T-helper 9 cell (primary cell): ENCODE data around the gene TSPO.

Source experiments
- DNase-seq: peaks from one replicate; pipeline ENCODE4 v3.0.0-alpha.2; 2020

Gene TSPO

GRCh38 chr22:43159484-43160178 is 8.3 kb downstream of the TSPO start:
- no peak for DNase-seq

GRCh38 chr22:43160497-43161126 is 9.3 kb downstream of the TSPO start:
- no peak for DNase-seq

GRCh38 chr22:43162412-43163150 is 11.2 kb downstream of the TSPO start:
- DNase-seq: no peak

GRCh38 chr22:43163241-43163795 is 12.0 kb downstream of the TSPO start:
- DNase-seq: no peak

DNA sequence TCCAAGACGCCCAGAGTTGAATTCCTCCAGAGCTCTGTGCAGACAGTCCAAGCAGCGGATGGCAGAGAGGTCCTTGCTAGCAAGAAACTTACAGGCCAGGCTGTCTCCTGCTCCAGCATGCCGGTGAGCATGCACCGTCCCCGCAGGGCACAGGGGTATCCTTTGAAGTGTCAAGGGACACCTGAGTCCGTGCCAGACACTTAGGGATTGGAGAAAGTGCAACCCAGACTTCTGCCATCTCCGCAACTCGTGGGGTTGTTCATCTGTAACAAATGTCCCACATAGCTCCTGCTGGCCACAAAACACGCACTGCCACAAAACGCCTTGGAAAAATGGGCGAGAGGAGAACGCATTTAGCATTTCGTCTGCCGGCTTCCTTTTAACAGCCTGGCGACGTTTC is 13.3 kb downstream of the TSPO start:
- DNase-seq: no peak

- DNase-seq: no peak
Observed at GRCh38 chr22:43166132-43166930, 15.0 kb downstream of the TSPO start.

DNA sequence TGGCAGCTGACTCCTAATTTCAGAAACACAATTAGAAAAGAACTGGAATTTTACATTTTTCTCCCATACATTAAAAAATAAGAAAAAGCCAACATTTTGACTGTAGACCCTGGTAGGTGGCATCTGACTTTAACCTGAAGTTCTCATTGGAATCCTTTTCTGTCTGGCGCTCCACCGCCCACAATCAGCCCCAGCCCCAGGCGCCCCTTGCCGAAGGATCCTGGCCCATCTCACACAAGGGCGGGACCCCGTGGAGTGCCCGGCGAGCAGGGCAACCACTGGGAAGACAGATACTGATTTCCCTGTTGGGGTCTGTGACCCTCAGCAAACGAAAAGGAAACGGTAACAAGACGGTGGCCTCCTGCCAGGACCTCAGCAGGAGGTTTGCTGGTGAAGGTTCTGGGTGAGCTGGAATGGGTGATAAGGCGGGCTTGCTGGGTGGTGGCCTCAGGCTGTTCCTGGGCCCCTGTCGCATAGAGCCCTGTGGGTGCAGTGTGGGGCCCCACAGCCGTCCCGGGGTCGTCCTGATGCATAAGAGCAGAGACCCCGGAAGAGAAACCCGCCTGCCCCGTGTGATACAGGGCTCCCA is 15.7 kb downstream of the TSPO start:
- DNase-seq: no peak

DNA sequence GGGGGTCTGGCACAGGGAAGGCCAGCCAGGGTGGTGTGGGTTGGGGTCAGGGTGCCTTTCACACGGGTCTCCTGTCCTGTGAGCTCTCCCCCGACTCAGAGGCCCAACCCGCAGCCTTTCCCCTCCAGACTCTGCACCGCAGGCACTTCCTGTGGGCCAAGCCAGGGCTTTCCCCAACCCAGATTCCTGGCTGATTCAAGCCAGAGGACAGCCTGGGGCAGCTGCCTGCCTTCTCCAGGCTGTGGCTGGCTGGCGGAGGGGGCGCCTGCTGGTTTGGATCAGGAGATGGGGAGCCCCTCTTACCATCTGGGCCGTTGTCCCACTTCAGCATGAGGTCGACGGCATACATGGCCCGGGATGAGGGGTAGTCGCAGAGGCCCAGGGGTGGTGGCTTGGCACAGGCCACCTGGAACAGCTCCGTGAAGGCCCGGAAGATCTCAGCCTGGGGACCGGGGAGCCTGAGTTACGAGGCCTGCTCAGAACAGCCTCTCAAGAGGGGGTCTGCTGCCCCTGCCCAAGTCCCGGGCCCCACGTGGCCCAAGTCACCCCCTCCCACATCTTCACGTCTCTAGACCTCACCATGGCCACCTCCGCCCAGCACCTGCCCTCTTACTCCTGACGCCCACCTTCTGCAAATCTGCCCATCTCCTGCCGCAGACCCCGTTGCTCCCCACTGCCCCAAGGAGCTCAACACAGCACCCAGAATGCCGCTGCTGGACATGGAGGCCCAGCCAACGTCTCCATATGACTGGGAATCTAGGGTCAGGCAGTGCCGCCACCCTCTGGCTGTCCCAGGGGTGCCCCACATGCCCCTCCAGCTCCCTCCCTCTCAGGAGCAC is 17.3 kb downstream of the TSPO start:
- DNase-seq: no peak

GRCh38 chr22:43169310-43170130 is 18.2 kb downstream of the TSPO start:
- no peak for DNase-seq

- no peak for DNase-seq
Observed at GRCh38 chr22:43170131-43170480, 18.7 kb downstream of the TSPO start.

DNA sequence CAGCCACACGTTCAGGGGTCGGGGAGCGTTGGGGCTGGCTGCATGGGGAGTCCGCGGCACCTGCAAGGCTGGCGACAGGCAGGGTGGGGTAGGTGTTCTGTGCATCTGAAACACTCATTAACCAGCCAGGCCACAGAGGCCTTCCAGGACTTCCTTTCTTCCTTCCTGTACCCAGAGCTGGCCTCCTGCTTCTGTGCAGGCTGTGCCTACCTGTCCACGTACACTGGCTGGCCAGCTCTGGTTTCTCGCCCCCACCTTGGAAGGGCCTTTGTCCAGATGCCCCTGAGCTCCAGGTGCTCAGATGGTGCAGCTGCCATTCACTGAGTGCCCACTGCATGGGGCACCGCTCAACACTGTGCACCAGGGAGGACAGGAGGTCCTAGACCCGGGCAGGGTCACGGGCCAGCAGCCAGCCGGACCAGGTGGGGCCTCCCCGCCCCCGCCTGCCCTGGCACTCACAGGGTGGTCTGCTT is 19.7 kb downstream of the TSPO start:
- no peak for DNase-seq

- no peak for DNase-seq
Observed at GRCh38 chr22:43171607-43172006, 20.2 kb downstream of the TSPO start.

GRCh38 chr22:43172191-43172590 is 20.8 kb downstream of the TSPO start:
- DNase-seq: no peak

DNA sequence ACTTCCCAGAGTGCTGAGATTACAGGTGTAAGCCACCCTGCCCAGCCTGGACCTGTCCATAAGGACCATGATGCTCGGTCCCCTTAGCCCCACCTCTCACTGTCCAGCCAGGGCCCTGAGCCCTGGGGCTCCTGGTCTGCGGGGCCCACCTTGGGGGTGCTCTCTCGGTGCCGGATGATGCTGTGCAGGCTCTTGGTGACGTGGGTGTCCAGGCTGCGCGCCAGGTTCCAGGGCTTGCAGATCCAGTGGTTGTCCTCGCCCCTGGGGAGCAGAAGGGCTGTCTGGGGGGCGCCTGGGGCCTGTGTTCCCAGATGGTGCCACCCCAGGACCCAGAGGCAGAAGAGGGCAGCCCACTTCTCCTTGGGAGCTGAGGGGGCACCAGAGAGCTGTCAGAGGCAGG is 22.2 kb downstream of the TSPO start:
- no peak for DNase-seq

- DNase-seq: no peak
Observed at GRCh38 chr22:43173976-43174720, 22.8 kb downstream of the TSPO start.

DNA sequence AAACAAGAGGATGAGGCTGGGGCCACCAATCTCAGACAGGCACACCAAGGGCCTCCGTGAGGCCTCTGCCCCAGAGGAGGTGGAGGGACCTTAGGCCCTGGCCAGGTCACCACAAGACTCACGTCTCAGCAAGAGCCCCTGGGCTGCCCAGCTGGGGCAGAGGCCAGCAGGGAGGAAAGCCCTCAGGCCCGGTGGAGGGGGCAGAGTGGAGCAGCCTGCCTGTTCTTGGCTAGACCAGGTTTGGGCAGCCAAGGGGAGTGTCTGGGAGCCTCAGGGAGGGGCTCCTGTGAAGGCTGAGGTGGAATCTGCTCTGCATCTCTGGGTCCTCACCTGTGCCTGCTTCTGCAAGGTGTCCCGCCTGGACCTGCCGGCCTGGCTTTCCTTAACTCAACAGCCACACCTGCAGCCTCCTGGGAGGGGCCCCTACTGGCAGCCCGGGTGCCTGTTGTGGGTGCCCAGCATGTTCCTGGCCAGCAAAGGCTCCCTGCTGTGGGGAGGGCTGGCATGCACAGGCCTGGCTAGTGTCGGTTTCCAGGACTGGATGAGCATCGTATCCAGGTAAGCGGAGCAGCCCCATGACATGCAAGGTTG is 23.7 kb downstream of the TSPO start:
- DNase-seq: no peak

DNA sequence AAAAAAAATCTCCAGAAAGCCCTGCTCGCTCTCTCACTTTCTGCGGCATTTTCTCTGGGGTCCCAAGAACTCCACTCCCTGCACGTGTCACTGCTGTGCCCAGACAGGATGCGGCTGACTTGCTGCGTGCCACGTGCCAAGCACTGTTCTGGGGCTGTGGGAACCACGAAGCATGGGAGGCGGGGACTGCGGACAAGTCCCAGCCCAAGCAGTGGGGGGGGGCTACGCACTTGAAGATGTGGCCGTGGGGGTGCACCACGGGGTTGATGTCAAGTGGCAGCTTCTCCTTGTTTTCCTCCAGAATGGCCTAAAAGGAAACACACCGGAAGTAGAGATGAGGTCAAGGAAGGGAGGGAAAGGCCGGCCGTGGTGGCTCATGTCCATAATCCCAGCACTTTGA is 24.7 kb downstream of the TSPO start:
- DNase-seq: no peak

- DNase-seq: no peak
Observed at GRCh38 chr22:43177479-43177878, 26.1 kb downstream of the TSPO start.

DNA sequence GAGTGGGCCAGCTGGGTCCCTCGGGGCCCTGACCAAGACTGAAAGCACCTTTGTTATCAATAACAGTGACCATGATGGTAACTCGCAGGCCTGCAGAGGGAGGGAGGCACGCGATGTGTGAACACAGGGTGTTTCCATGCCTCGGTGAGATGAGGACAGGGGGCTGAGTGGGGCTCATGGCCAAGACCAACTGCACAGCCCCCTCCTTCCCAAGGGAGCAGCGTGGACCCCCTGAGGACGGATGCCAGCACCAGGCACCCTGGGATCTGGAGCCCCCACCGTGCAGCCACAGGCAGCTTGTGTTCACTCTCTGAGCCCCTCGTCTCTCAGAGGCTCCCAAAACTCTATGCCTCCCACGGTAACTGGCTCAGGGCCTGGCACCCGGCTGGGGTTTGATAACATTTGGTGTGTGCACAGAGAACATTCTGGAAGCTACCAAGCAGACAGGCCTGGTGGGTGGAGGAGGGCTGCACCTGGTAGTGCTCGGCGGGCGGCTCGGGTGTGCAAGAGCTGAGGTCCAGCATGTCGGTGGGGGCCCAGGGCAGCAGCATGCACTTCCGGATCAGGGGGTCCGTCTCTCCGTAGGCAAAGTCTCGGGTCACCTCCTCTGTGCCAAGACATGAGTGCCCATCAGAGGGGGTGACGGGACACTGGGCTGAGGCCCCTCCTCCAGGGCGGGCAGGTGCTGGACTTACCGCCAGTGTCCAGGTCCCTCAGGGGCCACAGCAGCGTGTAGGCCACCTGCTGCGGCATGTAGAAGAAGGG is 28.0 kb downstream of the TSPO start:
- DNase-seq: no peak
